Stimulated activated CD4-positive, alpha-beta T cell treated with anti-CD3 and anti-CD28 coated beads, Interleukin-4, amount 100 ng/mL, for 48 hours (primary cell): ENCODE results near the gene CPNE1.
A peak's percentile ranks its signal among the peaks of the same experiment; 100 is the strongest.
"Not testable (repeated sequence)": the region's sequence is repeated elsewhere in the genome, so short reads cannot be mapped to it uniquely, and the experiment has no call there.

Experiments used
- DNase-seq, 2 donors: peaks; one replicate each; pipeline ENCODE4 v3.0.0-alpha.2; 2020; ENCODE audit warnings: low read depth in 2 of 2

CPNE1 gene

DNA sequence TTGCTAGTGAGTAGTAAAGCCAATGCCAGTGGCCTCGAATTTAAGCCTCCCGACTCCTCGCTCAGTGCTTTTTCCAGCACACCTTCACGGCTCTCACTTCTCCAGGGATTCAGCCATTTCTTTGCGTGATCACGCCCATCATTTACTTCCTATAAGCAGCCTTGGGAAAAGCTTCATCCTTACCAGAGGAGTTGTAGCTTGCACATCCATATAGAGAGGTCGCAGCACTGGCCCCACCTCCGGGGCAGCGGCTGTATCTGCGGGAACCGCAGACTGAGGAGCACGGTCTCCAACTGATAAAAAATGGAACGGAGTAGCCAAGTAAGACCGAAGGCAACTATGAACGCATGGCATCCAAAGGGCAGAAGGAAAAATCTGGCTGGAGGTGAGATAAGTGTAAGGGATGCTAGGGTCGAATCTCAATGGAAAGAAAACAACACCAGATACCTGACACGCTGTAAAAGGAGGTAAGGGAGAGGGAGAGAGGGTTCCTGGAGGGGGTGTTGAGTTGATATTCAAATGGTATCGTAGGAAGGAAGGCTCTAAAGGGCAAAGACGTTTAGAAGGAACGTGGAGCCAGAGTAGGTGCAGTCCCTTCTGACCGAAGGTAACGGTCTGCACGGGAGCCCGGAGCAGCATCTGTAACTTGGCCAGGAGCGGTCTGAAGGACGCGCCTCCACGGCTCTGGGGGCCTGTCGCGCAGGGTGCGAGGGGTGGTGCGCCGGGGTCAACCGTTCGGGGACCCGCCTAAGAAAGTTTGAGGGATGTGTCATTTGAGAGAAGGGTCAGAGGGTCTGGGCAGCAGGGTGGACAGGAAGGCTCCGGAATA is 33.8 kb upstream of the CPNE1 start:
- no peak for DNase-seq

DNA sequence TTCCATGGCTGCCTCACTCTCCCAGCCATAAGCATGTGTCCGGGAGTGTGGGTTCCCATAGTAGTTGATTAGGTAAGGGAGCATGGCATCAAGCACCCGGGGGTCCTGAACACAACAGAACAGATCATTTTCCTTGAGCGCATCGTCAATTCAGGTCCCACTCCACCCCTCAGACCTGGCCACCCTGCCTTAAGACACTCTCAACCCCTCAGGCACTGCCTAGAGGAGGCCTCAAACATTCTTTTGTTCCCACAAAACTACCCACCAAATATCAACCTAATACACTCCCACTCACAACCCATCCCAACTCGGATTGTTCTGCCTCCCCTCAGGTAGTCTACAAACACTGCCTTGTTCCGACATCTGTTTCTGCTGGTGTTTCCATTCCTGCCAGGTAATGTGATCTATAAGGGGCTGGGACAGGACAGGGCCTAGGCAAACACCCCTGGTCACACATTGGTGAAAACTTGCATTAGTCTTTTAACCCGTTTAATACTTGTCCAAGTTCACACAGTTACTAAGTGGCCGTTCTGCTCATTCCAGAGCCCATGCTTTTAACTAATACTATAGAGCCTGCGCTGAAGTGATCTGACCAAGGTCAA is 33.1 kb upstream of the CPNE1 start:
- DNase-seq: no peak

DNA sequence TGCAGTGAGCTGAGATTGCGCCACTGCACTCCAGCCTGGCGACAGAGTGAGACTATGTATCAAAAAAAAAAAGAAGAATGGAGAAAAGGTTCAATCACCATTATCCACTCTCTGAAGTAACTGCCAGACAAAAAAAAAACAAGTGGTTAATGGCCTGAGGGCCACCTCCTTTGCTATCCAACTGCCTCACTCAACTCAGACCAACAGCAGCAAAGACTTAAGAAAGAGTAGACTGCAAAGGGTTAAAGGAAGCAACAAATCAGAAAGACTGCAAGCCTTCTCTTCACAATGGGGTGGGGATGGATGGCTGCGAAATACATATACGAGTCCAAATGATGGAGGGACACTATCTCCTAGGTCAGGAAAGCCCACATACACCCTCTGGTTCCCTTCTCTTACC is 31.3 kb upstream of the CPNE1 start:
- no peak for DNase-seq

DNA sequence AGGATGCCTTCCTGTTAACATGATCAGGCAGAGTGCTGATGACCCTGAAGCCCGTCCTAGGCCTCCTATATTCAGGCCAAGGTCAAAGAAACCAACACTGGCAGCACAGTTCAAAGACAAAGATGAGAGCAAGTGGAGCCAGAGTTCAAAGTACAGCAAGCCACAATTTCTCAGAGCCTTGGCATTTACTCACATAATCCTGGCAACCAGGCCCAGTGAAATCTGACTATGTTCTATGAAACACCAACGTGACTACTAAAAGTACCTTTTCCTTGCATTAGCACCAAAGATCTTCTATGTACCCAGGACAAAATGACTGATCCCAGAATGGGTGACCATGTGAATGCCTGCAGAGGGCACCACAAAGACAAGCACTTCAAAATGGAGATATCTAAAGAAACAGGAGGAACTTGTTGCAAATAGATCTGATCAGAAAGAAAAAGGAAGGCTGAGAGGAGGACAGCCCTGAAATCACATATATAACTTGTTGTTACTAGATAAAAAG is 30.6 kb upstream of the CPNE1 start:
- DNase-seq: no peak

DNA sequence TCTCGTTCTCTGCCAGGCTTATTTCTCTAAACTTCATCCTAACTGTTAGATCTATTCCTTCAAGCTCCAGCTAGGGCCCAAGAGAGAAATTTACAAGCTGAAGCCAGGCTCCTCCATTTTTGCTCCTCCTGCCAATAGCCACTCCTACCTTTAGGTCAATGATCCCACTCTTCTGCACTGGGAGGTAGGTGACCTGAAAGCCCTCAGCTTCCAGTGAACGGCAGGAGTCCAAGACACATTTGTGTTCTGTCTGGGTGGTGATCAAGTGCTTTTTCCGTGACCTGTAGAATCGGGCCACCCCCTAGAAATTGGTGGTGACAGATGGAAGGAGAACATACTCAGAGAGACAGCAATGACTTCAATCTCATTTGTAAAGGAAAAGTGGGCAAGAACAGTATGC is 25.6 kb upstream of the CPNE1 start:
- no peak for DNase-seq

DNA sequence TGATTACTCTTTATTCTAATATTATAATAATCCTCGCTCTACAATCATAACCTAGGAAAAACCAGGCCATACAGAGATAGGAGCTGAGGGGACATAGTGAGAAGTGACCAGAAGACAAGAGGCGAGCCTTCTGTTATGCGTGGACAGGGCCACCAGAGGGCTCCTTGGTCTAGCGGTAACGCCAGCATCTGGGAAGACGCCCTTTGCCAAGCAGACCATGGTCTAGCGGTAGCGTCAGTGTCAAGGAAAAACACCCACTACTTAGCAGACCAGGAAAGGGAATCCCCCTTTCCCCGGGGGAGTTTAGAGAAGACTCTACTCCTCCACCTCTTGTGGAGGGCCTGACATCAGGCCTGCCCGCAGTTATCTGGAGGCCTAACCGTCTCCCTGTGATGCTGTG is 22.2 kb upstream of the CPNE1 start:
- DNase-seq: not testable (repeated sequence)

DNA sequence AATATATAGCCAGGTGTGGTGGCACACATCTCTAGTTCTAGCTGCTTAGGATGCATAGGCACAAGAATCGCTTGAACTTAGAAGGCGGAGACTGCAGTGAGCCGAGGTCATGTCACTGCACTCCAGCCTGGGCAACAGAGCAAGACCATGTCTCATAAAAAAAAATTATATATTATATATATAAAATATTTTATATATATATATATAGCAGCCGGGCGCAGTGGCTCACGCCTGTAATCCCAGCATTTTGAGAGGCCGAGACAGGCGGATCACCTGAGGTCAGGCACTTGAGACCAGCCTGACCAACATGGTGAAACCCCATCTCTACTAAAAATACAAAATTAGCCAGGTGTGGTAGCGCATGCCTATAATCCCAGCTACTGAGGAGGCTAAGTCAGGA is 20.7 kb upstream of the CPNE1 start:
- DNase-seq: not testable (repeated sequence)

DNA sequence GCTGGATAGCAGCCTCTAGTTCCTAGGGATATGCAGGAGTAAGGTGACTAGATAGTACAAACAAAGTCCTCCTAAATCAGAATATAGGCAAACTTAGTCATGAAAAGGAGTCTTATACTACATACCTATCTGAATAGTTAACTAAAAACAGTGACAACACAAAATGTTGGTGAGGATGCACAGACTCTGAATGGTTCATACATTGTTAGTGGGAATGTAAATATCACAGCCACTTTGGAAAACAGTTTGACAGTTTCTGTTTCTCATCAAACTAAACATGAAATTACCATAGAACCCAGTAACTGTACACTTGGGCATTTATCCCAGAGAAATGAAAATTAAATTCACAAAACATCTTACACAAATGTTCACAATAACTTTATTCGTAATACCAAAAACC is 17.3 kb upstream of the CPNE1 start:
- DNase-seq: no peak

DNA sequence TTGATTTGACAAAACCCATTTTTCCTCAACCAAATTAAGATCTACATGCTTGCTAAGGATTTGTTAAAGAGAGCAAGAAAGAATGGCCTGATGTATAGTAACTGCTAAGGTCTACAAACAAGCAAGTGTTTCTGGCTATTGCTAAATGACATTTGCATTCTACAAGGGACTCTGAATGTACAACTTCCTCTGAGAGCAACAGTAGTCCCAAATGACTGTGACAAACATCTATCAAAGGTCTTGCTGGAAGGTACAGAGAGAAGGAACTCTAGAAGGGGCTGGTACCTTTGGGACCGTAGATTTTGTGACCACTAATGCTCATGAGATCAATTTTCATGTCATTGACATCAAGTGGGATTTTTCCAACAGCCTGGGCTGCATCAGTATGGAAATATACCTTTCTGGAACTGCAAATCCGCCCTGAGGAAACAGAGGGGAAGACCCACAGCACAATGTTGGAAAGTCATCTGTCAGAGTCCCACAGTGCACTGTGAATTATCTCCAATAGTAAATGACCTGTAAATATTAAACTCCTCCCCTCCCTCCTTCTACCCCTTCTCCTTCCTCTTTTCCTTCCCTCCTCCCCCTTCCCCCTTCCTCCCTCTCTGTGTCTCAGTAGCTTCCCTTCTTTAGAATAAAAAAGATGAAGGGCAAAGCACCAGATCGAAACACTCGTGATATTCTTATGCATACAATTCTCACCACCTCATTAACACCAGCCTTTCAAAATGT is 15.9 kb upstream of the CPNE1 start:
- no peak for DNase-seq

DNA sequence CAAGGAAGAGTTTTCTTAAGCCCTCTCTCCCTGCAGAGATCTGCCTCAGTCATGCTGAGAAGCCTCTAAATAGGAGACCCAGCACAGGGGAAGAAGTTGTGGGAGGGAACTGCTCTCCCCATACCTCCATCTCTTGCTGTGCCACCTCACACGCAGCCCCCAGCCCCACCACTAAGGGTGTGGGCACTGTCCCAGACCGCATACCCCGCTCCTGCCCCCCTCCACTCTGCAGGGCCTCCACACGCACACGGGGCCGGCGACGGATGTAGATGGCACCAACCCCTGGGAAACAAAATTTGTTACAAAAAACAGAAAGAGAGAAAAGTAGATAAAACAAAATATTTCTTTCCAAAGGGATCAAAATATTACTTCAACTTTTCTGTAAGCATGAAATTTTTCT is 10.2 kb upstream of the CPNE1 start:
- no peak for DNase-seq

DNA sequence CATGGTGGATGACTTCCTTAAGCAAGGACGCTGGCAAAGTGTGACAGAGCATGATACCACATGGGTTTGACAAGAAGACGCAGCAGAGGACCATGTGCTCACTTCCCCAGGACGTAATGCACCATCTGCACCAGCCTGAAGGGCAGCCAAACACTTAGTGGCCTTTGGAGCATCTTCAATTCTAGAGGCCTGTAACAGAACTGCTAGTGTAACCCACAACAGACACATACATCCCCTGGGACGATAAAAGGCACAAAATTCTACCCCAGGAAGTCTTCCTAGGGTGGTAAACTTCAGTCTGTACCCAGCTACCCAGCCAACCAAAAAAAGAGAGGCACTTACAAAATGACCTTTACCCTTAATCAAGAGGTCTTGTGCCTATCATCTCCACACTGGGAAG is 9.2 kb upstream of the CPNE1 start:
- no peak for DNase-seq

DNA sequence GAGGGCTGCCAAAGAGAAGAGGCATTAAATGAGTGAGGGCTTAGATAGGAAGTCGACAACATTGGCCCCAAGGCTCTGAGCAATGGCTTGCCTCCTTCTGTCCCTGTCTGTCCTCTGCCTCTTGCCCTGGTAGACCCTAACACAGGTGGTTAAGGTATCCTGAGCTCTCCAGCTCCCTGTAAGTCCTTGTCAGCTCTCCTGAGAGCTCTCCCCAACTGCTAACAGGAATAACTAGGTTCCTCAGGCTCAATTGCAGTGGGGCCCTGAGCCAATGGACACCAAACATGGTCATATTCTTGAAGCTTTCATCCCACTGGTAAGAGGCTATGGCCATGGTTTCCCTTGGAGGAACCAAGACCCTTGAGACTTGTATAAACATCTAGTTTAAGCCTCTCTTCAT is 5.0 kb upstream of the CPNE1 start:
- no peak for DNase-seq

DNA sequence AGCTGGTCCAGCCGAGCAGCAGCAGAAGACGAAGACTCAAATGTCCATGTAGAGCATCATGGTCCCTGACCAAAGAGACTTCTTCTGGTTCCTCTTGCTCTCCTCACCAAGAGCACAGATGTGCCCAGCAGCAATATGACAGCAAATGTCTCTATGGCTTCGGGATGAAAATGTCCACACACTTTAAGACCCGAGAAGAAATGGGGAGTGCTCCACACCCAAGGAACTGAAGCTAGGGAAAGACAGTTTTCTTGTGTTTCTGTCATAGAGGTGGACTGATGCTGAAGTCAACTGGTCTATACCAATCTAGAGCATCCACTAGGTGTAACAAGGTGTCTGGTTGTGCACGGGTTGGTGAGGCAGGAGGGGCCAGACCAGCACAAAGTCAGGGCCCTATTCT is 4.5 kb upstream of the CPNE1 start:
- DNase-seq: no peak

DNA sequence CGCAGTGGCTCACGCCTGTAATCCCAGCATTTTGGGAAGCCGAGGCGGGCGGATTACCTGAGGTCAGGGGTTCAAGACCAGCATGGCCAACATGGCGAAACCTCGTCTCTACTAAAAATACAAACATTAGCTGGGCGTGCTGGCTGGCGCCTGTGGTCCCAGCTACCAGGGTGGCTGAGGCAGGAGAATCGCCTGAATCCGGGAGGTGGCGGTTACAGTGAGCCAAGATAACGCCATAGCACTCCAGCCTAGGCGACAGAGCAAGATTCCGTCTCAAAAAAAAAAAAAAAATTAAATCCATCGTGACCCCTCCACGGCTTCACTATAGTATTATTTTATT is 1.2 kb upstream of the CPNE1 start:
- no peak for DNase-seq

DNA sequence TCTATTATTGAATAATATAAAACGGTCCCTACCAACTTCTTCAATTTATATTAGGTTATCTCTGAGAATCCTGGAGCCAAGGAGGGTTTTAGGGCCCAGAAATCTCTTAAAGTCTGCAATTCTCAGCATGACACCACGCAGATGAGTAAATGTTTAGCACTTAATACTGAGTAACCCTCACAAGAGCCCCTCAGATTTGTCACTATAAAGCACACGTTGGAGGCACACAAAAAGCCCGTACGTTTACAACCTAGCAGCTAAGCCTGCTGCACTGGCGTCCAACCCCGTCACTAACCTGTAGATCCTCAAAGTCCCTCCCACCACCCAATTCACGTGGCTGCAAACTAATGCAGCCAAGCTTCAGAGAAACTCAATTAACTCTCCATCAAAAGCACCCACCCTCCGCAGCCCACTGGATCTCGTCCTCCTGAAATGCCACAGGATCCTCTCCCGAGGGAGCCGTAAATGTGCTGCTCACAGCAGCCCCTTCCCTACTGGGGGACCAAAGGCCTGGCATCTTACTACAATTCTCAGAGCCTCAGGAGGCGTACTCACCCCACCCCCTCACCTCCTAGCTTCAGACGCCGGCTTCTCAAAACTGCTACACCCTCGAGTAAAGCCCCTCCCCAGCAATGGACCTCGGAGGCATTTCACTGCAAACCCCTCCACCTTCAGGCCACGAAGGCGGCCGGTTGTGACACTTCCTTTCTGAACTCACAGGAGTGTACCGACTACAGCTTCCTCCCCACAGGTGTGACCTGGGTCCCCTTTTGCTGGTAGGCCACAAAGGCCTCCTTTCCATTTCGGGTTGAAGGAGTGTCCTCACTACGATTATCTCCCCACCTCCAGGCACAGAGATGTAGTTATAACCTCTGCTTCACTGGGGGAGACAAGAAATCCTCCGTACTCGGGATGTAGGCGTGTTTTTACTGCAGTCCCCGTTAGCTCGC is 909 bp downstream of the CPNE1 start:
- peak; percentile 35 to 40 for DNase-seq

DNA sequence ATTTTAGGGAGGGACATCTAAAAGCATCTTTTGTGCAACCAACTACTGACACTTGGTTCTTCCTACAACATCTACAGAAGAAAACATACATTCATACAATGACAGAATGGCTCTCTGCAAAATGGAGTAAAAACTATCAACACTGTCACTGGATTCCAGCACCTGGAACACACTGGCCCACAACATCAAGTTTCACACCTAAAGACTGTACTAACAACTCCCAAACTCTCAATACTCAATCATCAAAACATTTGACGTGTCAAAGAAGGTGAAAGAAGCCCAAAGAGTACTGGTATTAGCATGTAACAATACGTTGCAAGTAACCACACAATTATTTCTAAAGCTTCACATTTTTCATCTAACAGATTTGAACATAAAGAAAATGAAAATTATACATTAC is 2.1 kb downstream of the CPNE1 start:
- no peak for DNase-seq

DNA sequence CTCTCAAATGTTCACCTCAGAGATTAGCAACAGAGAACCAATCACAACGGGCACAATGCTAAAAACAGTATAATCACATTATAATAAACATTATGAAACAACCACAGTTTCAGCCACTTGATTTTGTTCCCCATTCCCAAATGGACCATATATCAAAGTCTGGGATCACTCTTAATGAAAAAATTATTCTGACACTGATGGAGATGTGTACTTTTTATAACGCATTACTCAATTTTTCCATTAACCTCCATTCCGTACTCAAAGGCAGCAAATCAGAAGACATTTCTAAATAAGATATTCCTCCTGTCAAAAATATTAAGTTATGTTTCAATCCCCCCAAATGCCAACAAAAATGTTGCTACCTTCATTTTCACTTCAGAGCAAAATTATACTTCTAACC is 2.8 kb downstream of the CPNE1 start:
- DNase-seq: no peak

DNA sequence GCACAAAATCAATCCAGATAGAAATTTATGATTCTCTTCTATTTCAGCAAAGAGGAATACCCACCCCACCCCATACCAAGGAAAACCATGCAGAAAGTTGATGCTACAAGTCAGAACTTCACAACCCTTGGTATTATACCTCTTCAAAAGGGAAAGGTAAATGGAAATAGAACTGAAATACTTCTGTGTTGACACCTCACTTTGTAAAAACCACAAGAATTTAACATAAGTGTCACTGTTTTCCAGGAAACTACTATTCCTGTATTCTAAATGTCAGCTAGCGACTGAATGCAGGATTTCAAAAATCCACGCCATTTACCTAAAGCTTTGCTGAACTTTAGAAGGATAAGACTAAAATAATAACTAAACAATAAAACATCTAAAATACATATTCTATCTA is 3.6 kb downstream of the CPNE1 start:
- no peak for DNase-seq

DNA sequence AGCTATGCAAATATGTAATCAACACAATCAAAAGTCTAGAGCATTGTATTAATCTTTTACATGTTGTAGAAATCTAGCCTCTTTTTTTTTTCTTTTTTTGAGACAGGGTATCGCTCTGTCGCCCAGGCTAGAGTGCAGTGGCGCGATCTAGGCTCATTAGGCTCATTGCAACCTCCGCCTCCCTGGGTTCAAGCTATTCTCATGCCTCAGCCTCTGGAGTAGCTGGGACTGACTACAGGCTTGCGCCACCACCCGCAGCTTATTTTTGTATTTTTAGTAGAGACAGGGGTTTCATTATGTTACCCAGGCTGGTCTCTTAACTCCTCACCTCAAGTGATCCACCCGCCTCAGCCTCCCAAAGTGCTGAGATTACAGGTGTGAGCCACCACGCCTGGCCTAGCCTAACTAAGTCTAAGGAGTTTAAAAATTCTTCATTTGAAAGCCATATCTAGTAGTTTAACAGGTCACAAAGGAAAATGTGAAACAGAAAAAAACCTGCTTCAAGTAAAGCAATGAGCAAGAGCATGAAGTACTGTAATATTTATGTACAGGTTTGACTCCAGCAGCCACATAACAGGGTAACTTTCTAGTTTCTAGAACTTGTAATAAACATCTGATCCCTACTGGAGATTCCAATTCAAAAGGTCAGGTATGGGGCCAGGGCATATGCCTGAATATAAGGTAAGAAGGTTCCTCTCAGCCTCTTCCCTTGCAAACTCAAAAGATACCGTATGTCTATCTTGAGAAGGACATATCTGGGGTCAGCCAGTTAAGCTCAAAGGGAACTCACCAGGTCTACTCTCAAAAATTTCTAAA is 4.4 kb downstream of the CPNE1 start:
- peak; percentile 15 to 19 for DNase-seq

DNA sequence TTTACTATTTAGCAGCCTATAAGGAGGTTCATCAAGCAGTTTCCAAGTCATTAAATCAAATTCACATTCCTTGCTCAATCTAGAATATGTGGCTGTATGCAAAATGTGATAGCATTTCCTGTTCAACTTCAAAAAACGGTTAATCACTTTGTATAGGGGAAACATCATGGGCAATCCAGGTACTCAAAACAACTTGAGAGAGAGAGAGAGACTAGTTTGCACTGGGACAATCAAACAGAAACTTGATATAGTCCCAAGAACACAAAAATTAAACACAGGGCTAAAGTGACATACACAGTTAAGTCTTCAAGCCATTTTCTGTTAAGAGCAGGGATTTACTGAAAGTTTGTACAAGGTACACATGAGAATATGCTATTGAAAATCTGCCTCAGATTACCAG is 7.4 kb downstream of the CPNE1 start:
- no peak for DNase-seq

DNA sequence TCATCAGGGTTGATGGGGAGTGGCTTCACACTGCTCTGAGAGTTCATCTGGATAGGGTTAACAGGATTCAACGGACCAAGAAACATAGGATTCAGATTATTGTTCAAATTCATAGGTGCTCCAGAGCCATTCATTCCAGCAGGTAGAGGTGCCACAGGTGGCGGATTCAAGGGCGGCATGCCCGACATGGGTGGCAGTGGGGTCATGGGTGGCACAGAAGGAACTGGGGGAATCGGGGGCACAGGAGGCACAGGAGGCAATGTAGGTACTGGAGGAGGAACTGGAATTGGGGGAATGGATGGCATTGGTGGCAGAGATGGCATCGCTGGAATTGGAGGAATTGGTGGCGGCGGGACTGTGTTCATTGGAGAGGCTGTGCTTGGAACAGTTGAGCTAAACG is 10.3 kb downstream of the CPNE1 start:
- no peak for DNase-seq
